Left lobe of liver (tissue), 2 donors: ENCODE data around the gene LRRC9. TPM values are rescaled to one million over a fixed set of nuclear protein-coding genes. Genes with fewer than 3 reads are reported as not detected.
A peak's percentile ranks its signal among the peaks of the same experiment; 100 is the strongest.
"Not testable (repeated sequence)": the region's sequence is repeated elsewhere in the genome, so short reads cannot be mapped to it uniquely, and the experiment has no call there.

ENCODE experiments used
- ATAC-seq: fragments of 200-7000 bp; cut with Tn5 transposase; one replicate; pipeline ENCODE4 v1.9.1; 2020; ENCODE audit warnings: mild to moderate bottlenecking, moderate library complexity
- DNase-seq: peaks from one replicate; pipeline ENCODE4 v3.0.0-alpha.2; 2020; ENCODE audit warnings: low spot score
- total RNA-seq: library from RNA; stranded (reverse); gene quantifications from one replicate; pipeline ENCODE4 v1.2.1, GENCODE V29; 2021
- donor health status: DM: no; HTN: no; CAD: no; lungs with moderate emphysema.
- donor health status: DM: no; HTN: yes; CAD: no.

The LRRC9 gene
- not detected for total RNA-seq

GRCh38 chr14:59919570-59920377 is at the start of gene LRRC9:
LRRC9 (plus strand) TSS chr14:59920144.
- peak; percentile 79 for DNase-seq

GRCh38 chr14:59870277-59871165 is 49.4 kb upstream of the LRRC9 start, which contains the start of gene RTN1:
RTN1 (minus strand) TSS chr14:59870776; CDS start chr14:59870630, 146 bp downstream.
- DNase-seq (peak; percentile 49), ATAC-seq (peak; percentile 95)

More at GRCh38 chr14:59919570-59920377, at the start of gene LRRC9:
- ATAC-seq: peak; percentile 84

- no peak for DNase-seq
- ATAC-seq: no peak
These were observed 48.8 kb upstream of the LRRC9 start for GRCh38 chr14:59871166-59871495.

- ATAC-seq: no peak
- no peak for DNase-seq
These were observed 37.0 kb upstream of the LRRC9 start for GRCh38 chr14:59882957-59883356.

GRCh38 chr14:59890676-59891075 is 29.3 kb upstream of the LRRC9 start:
- ATAC-seq: no peak
- DNase-seq: no peak

GRCh38 chr14:59895721-59896120 is 24.2 kb upstream of the LRRC9 start:
- DNase-seq (no peak), ATAC-seq (no peak)

- no peak for DNase-seq
These were observed 22.1 kb upstream of the LRRC9 start for GRCh38 chr14:59897757-59898383.

GRCh38 chr14:59900556-59900955 is 19.4 kb upstream of the LRRC9 start:
- DNase-seq (no peak), ATAC-seq (no peak)

More at GRCh38 chr14:59897757-59898383, 22.1 kb upstream of the LRRC9 start:
- peak; percentile 98 for ATAC-seq

GRCh38 chr14:59904184-59904583 is 15.8 kb upstream of the LRRC9 start:
- ATAC-seq (no peak), DNase-seq (no peak)

- ATAC-seq: no peak
These were observed 14.8 kb upstream of the LRRC9 start for GRCh38 chr14:59905188-59905587.

GRCh38 chr14:59912443-59912842 is 7.5 kb upstream of the LRRC9 start:
- ATAC-seq (no peak), DNase-seq (no peak)

More at GRCh38 chr14:59905188-59905587, 14.8 kb upstream of the LRRC9 start:
- DNase-seq: no peak

GRCh38 chr14:59913187-59913586 is 6.8 kb upstream of the LRRC9 start:
- DNase-seq (no peak), ATAC-seq (no peak)

- no peak for DNase-seq
- ATAC-seq: peak; percentile 76
These were observed 947 bp upstream of the LRRC9 start for GRCh38 chr14:59918824-59919569.

- ATAC-seq: no peak
- DNase-seq: no peak
These were observed 387 bp downstream of the LRRC9 start for GRCh38 chr14:59920378-59920683.

- DNase-seq (no peak), ATAC-seq (no peak)
These were observed 5.9 kb downstream of the LRRC9 start for GRCh38 chr14:59925797-59926196.

GRCh38 chr14:59926534-59926933 is 6.6 kb downstream of the LRRC9 start:
- DNase-seq (no peak), ATAC-seq (no peak)

GRCh38 chr14:59931237-59931636 is 11.3 kb downstream of the LRRC9 start:
- DNase-seq: no peak
- ATAC-seq: no peak

GRCh38 chr14:59936145-59936544 is 16.2 kb downstream of the LRRC9 start:
- ATAC-seq (no peak), DNase-seq (no peak)

GRCh38 chr14:59939828-59940227 is 19.9 kb downstream of the LRRC9 start:
- ATAC-seq: no peak
- DNase-seq: no peak

GRCh38 chr14:59942296-59942862 is 22.4 kb downstream of the LRRC9 start:
- not testable (repeated sequence) for DNase-seq, ATAC-seq
